HUES64 (cell line): ENCODE data around the gene PLAAT3.
"Not testable (repeated sequence)": the region's sequence is repeated elsewhere in the genome, so short reads cannot be mapped to it uniquely, and the experiment has no call there.

Experiments used
- H3K27ac ChIP-seq: 2 replicates; pipeline ENCODE4 v1.7.0; 2013; ENCODE audit warnings: low read depth, low read length, inconsistent platforms
- H3K27me3 ChIP-seq: 2 replicates; pipeline ENCODE4 v1.6.1; 2013; ENCODE audit warnings: mild to moderate bottlenecking, low read length; ENCODE audit not compliant: insufficient read depth
- H3K36me3 ChIP-seq: 2 replicates; pipeline ENCODE4 v1.6.1; 2013; ENCODE audit warnings: mild to moderate bottlenecking, low read length; ENCODE audit not compliant: insufficient read depth
- H3K4me1 ChIP-seq: 2 replicates; pipeline ENCODE4 v1.6.1; 2013; ENCODE audit warnings: mild to moderate bottlenecking, low read length, moderate library complexity; ENCODE audit not compliant: insufficient read depth
- H3K4me3 ChIP-seq: 2 replicates; pipeline ENCODE4 v1.5.1; 2013; ENCODE audit warnings: mild to moderate bottlenecking, low read length, moderate library complexity
- H3K9ac ChIP-seq: 2 replicates; pipeline ENCODE4 v1.6.1; 2013; ENCODE audit warnings: mild to moderate bottlenecking, low read depth, low read length
- H3K9me3 ChIP-seq: 2 replicates; pipeline ENCODE4 v1.6.1; 2013; ENCODE audit warnings: low read depth, low read length; ENCODE audit not compliant: insufficient read depth
- WGBS: fragments of 150-250, 120-280 bp; methylation state at CpG from one replicate; pipeline ENCODE4 v1.1.7; 2013; ENCODE audit warnings: missing lambda C conversion rate; 5-methylcytosine and 5-hydroxymethylcytosine counted together

The PLAAT3 gene

GRCh38 chr11:63608353-63609345, 5.6 kb downstream of the PLAAT3 start:
- H3K9me3 ChIP-seq: no peaks in the 10 kb centered on the region
- no peak overlapping the region for H3K4me3 ChIP-seq
- 87% methylated on average over 11 of the region's 11 CpGs for WGBS
- H3K27me3 ChIP-seq: peaks cover 10% of the 10 kb centered on the region; the same call in 1 of the 2 replicates
- H3K9ac ChIP-seq: no peak overlapping the region
- H3K4me1 ChIP-seq: peaks cover 44% of the 10 kb centered on the region
- no peaks in the 10 kb centered on the region; the same call in 1 of the 2 replicates for H3K36me3 ChIP-seq
- peak overlapping the region; percentile 25; the same call in 1 of the 2 replicates for H3K27ac ChIP-seq

- Histone ChIP-seq H3K27me3 (no peaks in the 10 kb centered on the region), H3K36me3 (peaks cover 3% of the 10 kb centered on the region; the same call in 1 of the 2 replicates), H3K27ac (no peak overlapping the region; the same call in 1 of the 2 replicates), H3K4me1 (peaks cover 8% of the 10 kb centered on the region), H3K9me3 (no peaks in the 10 kb centered on the region), H3K4me3 (no peak overlapping the region), H3K9ac (0 out of 2 replicates have a peak overlapping the region, but pooled peaks have one; percentile 22)
- 70% methylated on average over 3 of the region's 3 CpGs for WGBS
Measured at GRCh38 chr11:63603180-63603518, 11.1 kb downstream of the PLAAT3 start.

GRCh38 chr11:63602290-63603179, 11.7 kb downstream of the PLAAT3 start:
- not testable (repeated sequence) for H3K27ac ChIP-seq, H3K4me1 ChIP-seq, H3K4me3 ChIP-seq, H3K27me3 ChIP-seq, H3K9me3 ChIP-seq, H3K36me3 ChIP-seq, H3K9ac ChIP-seq
- 93% methylated on average over 11 of the region's 11 CpGs for WGBS

DNA sequence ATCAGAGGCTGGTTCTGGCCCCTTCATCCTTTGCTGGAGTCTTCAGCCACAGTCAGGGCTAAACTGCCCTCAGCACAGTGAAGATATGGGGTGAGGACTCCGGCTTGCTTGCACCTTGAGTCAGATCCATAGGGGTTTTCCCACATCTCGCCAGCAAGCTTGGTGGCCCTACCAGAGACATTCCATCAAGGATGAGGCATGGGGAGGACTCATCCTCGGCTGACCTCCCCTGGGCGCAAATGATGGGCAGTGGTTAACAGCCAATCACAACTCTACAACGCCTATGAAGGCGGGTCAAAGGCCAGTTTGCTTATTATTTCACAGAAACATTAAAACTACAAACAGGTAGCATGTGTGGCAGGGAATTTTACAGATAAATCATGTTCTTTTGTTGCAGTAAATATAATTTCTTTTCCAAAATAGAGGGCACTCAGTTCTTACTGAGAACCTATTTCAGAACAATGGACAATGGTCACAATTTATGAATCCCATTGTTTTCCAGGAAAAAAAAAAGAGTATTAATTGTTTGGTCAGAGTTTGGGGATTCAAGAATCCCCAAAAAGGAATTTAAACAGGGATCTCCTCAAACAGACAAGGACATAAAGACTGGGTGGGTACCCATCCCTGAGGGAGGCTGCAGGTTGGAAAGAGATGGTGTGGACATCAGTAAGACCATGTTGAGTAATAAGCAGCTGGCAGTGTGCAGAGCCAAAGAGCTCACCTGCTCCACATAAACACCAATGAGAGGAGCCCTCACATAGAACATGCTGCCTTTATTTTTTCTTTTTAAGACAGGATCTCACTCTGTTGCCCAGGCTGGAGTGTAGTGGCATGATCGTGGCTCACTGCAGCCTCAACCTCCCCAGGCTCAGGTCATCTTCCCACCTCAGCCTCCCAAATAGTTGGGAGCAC, 14.8 kb downstream of the PLAAT3 start:
- H3K9me3 ChIP-seq: no peaks in the 10 kb centered on the region

DNA sequence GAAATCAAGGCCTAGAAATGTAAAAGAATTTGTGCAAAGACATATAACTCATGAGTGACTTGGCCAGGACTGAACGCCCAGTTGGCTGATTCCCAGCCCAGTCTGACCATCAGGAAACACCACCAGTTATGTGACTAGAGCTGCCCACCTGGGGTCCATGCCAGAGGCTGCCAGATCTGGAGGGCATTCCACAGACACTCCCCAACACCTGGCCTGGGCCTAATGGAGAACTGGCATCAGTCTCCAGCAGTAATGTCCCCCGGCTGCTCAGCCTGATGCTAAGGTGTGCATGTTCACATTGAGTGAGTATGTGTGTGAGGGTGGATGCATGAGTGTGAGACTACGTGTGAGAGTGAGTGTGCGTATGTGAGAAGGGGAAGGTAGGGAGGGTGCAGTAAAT, 15.7 kb downstream of the PLAAT3 start:
- WGBS: 88% methylated on average over 4 of the region's 4 CpGs
- H3K27me3 ChIP-seq: no peaks in the 10 kb centered on the region
- no peak overlapping the region for H3K9ac ChIP-seq
- no peaks in the 10 kb centered on the region for H3K9me3 ChIP-seq
- H3K36me3 ChIP-seq: peaks cover 30% of the 10 kb centered on the region
- no peak overlapping the region for H3K4me3 ChIP-seq
- no peak overlapping the region for H3K27ac ChIP-seq
- peaks cover 5% of the 10 kb centered on the region for H3K4me1 ChIP-seq

More for the DNA sequence above, 14.8 kb downstream of the PLAAT3 start:
- H3K4me1 ChIP-seq: peaks cover 8% of the 10 kb centered on the region
- no peak overlapping the region for H3K27ac ChIP-seq
- 94% methylated on average over 6 of the region's 7 CpGs for WGBS
- H3K36me3 ChIP-seq: peaks cover 27% of the 10 kb centered on the region
- no peak overlapping the region for H3K4me3 ChIP-seq
- no peak overlapping the region for H3K9ac ChIP-seq
- no peaks in the 10 kb centered on the region for H3K27me3 ChIP-seq

DNA sequence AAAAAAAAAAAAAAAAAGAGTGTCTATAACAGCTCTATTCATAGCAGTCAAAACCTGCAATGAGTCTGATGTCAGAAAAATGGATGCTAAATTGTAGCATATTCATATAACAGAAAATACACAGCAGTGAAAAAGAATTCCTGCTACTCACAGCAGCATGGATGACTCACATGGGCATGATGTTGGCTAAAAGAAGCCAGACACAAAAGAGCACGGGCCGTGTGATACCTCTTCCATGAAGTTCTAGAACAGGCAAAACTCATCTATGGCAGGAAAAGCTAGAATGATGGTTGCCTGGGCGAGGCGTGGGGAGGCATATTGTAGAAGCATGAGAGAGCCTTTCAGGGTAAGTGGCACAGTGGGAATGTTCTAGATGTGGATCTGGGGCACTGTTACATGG, 18.9 kb downstream of the PLAAT3 start:
- Histone ChIP-seq H3K4me3 (no peak overlapping the region), H3K9me3 (no peaks in the 10 kb centered on the region), H3K27me3 (no peaks in the 10 kb centered on the region), H3K4me1 (no peaks in the 10 kb centered on the region), H3K27ac (no peak overlapping the region), H3K36me3 (peaks cover 57% of the 10 kb centered on the region), H3K9ac (no peak overlapping the region)
- WGBS: 93% methylated on average over 4 of the region's 4 CpGs

GRCh38 chr11:63592975-63593395, 21.2 kb downstream of the PLAAT3 start:
- WGBS: 77% methylated on average over 4 of the region's 4 CpGs
- no peak overlapping the region for H3K4me3 ChIP-seq
- no peaks in the 10 kb centered on the region for H3K9me3 ChIP-seq
- H3K36me3 ChIP-seq: peaks cover 74% of the 10 kb centered on the region
- no peak overlapping the region for H3K9ac ChIP-seq
- no peaks in the 10 kb centered on the region for H3K4me1 ChIP-seq
- no peak overlapping the region for H3K27ac ChIP-seq
- no peaks in the 10 kb centered on the region for H3K27me3 ChIP-seq

GRCh38 chr11:63590024-63590788, 24.0 kb downstream of the PLAAT3 start:
- H3K27me3 ChIP-seq: no peaks in the 10 kb centered on the region
- WGBS: 94% methylated on average over 18 of the region's 18 CpGs
- no peak overlapping the region for H3K27ac ChIP-seq
- H3K9me3 ChIP-seq: no peaks in the 10 kb centered on the region
- no peaks in the 10 kb centered on the region for H3K4me1 ChIP-seq
- no peak overlapping the region for H3K4me3 ChIP-seq
- no peak overlapping the region for H3K9ac ChIP-seq
- peaks cover 77% of the 10 kb centered on the region for H3K36me3 ChIP-seq

GRCh38 chr11:63589000-63589399, 25.2 kb downstream of the PLAAT3 start:
- Histone ChIP-seq H3K4me3 (no peak overlapping the region), H3K9me3 (no peaks in the 10 kb centered on the region), H3K9ac (no peak overlapping the region), H3K36me3 (peaks cover 86% of the 10 kb centered on the region), H3K27me3 (no peaks in the 10 kb centered on the region), H3K27ac (no peak overlapping the region), H3K4me1 (no peaks in the 10 kb centered on the region)
- 95% methylated on average over 3 of the region's 3 CpGs for WGBS
